ENCODE results near the gene METTL13. TPM values are rescaled to one million over a fixed set of nuclear protein-coding genes. Genes with fewer than 3 reads are reported as not detected.

Gene METTL13
- total and polyA plus RNA-seq, 11 donors = 5.0 to 29.2 (median 14.8) TPM

GRCh38 chr1:171844381-171844780, 62.9 kb downstream of the METTL13 start:
- Histone ChIP-seq H3K4me1 (peaks cover 0 to 24% (median 7%) of the 10 kb centered on the region in 12 donors), H3K27ac (no peak overlapping the region), H3K4me3 (no peak overlapping the region), H3K27me3 (peaks cover 0 to 7% (median 0%) of the 10 kb centered on the region in 9 donors), H3K36me3 (no peaks in the 10 kb centered on the region), H3K9me3 (peaks cover 0 to 9% (median 0%) of the 10 kb centered on the region in 12 donors)
- WGBS, 4 donors = 88 to 96% (median 94%) methylated on average over 2 of the region's 2 CpGs
- TF ChIP-seq POLR2A (IDR thresholded peaks at IDR 0.05) = no peak
- TF ChIP-seq, protein P1, sequence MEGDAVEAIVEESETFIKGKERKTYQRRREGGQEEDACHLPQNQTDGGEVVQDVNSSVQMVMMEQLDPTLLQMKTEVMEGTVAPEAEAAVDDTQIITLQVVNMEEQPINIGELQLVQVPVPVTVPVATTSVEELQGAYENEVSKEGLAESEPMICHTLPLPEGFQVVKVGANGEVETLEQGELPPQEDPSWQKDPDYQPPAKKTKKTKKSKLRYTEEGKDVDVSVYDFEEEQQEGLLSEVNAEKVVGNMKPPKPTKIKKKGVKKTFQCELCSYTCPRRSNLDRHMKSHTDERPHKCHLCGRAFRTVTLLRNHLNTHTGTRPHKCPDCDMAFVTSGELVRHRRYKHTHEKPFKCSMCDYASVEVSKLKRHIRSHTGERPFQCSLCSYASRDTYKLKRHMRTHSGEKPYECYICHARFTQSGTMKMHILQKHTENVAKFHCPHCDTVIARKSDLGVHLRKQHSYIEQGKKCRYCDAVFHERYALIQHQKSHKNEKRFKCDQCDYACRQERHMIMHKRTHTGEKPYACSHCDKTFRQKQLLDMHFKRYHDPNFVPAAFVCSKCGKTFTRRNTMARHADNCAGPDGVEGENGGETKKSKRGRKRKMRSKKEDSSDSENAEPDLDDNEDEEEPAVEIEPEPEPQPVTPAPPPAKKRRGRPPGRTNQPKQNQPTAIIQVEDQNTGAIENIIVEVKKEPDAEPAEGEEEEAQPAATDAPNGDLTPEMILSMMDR (IDR thresholded peaks at IDR 0.05) = no peak
- intact Hi-C loops (cut with DNase I) = loop anchor here in 3 of 10 donors (5.0 to 10.0 kb wide), 3 partner anchors 37 to 70 kb away; no protein-coding TSS in a partner anchor
- DNase-seq = no peak
- no peak for ATAC-seq

DNA sequence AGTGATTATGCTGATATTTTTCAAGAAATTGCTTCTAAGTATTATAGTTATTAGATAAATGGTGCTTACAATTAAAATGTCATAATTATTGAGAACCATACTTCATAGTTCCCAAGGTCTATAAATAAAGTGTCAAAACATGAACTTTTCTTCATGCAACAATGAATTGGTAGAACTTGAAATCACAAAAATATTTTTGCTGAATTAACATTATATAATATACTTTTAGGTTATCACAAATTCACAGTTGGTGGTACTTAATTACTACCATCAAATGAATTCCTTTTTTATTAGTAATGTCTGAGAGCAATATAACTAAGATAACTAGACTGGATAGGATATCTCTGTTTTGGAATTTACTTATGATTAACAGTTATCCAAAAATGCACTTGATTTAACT, 64.5 kb downstream of the METTL13 start:
- no peak overlapping the region for H3K4me3 ChIP-seq
- ATAC-seq (no peak), DNase-seq (no peak)
- no peaks in the 10 kb centered on the region for H3K9me3 ChIP-seq
- H3K27me3 ChIP-seq = peaks cover 0 to 7% (median 0%) of the 10 kb centered on the region in 9 donors
- intact Hi-C loops (cut with DNase I) = loop anchor here in 2 of 10 donors (10.0 kb wide), 2 partner anchors 59 to 69 kb away; no protein-coding TSS in a partner anchor
- H3K36me3 ChIP-seq = no peaks in the 10 kb centered on the region
- H3K4me1 ChIP-seq = peaks cover 0 to 19% (median 7%) of the 10 kb centered on the region in 12 donors
- TF ChIP-seq, protein P1 (IDR thresholded peaks at IDR 0.05) = no peak
- no peak for TF ChIP-seq POLR2A (IDR thresholded peaks at IDR 0.05)
- no peak overlapping the region for H3K27ac ChIP-seq

Other genes with a start within 250 kb of the METTL13 start
- not detected for gene MYOCOS, start 159.4 kb upstream of the METTL13 start, total RNA-seq
- not detected for gene MYOCOS, start 159.4 kb upstream of the METTL13 start, polyA plus RNA-seq
- gene MYOC, start 129.0 kb upstream of the METTL13 start, total RNA-seq = 10 to 100 TPM in 1 of 9 donors, 1 to 10 TPM in 6, under 1 TPM in 2; 0.49 to 12.4 (median 2.6) TPM
- 1 to 10 TPM in 1 of 2 donors, under 1 TPM in 1; 0.69 to 2.3 TPM for gene MYOC, start 129.0 kb upstream of the METTL13 start, polyA plus RNA-seq
- 10 to 100 TPM in 2 of 9 donors, 1 to 10 TPM in 7; 3.8 to 11.3 (median 7.2) TPM for gene VAMP4, start 39.6 kb upstream of the METTL13 start, total RNA-seq
- gene VAMP4, start 39.6 kb upstream of the METTL13 start, polyA plus RNA-seq = 1 to 10 TPM; 4.2 to 6.7 TPM
- gene DNM3, start 59.8 kb downstream of the METTL13 start, total RNA-seq = 1 to 10 TPM; 1.1 to 3.9 (median 2.2) TPM
- 1 to 10 TPM in 1 of 2 donors, under 1 TPM in 1; 0.44 to 1.3 TPM for gene DNM3, start 59.8 kb downstream of the METTL13 start, polyA plus RNA-seq